HepG2 (cell line): ENCODE results near the gene STAT6. TPM values are rescaled to one million over a fixed set of nuclear protein-coding genes. Genes with fewer than 3 reads are reported as not detected.

ENCODE experiments used
- ARID2 ChIP-seq: sonication (generic); formaldehyde crosslinking; IDR thresholded peaks from 2 replicates; pipeline ENCODE4 v1.8.1; 2022; ENCODE audit warnings: mild to moderate bottlenecking, missing genetic modification reagents, borderline replicate concordance
- CEBPB ChIP-seq: IDR thresholded peaks from 2 replicates; pipeline ENCODE4 v1.6.1; 2011; ENCODE audit warnings: low read depth, low read length, improper control_type of control experiment, borderline replicate concordance
- PRPF4 ChIP-seq: fragments of 200-400 bp; formaldehyde crosslinking; IDR thresholded peaks from 2 replicates; pipeline ENCODE4 v1.6.1; 2016; ENCODE audit warnings: low read length, low read depth; ENCODE audit not compliant: poor library complexity, severe bottlenecking
- ZNF564 ChIP-seq: sonication (generic); formaldehyde crosslinking; IDR thresholded peaks from 2 replicates; pipeline ENCODE4 v1.8.1; 2023; ENCODE audit warnings: mild to moderate bottlenecking, missing genetic modification reagents
- polyA plus RNA-seq, 8 experiments: library from polyadenylated mRNA; depleted of rRNA in 3 of 8; stranded (reverse) in 7 of 8; unstranded in 1 of 8; fragments of >200 nt; fragmentation: Illumina TruSeq in 4 of 8; extraction: Trizol in 4 of 8; gene quantifications; 2 replicates each; pipeline versions ENCODE4 v1.2.1 to v1.2.3, GENCODE V29; 2011 to 2016; ENCODE audit warnings: low read depth in 4 of 8, missing spikeins in 1 of 8, mixed read lengths in 1 of 8; ENCODE audit not compliant: insufficient read depth in 1 of 8
- total RNA-seq, 5 experiments: library from RNA; depleted of rRNA; stranded (reverse); fragments of >200 nt; fragmentation: Illumina TruSeq; extraction: Trizol; gene quantifications; 2 replicates each; pipeline ENCODE4 v1.2.3, GENCODE V29; 2016; ENCODE audit warnings: low read depth in 1 of 5
- TF ChIP-seq, protein P1 (sequence below): sonication (generic); formaldehyde crosslinking; conservative IDR thresholded peaks from 2 replicates; pipeline ENCODE4 v1.4.0; 2020; ENCODE audit warnings: mild to moderate bottlenecking, missing genetic modification reagents, moderate library complexity
- TF ChIP-seq, protein P2 (sequence below): sonication (generic); formaldehyde crosslinking; IDR thresholded peaks from 2 replicates; pipeline ENCODE4 v1.5.1; 2020; ENCODE audit warnings: mild to moderate bottlenecking, moderate library complexity, missing genetic modification reagents
- TF ChIP-seq, protein P3 (sequence below): IDR thresholded peaks from 2 replicates; pipeline ENCODE4 v1.6.1; 2016; ENCODE audit warnings: low read depth, control low read depth
- TF ChIP-seq, protein P4 (sequence below): sonication (generic); formaldehyde crosslinking; IDR thresholded peaks from one replicate; pipeline ENCODE4 v1.5.1; 2020; ENCODE audit warnings: mild to moderate bottlenecking, missing genetic modification reagents; ENCODE audit errors: not compliant biosample characterization
- TF ChIP-seq, protein P5 (sequence below): sonication (generic); formaldehyde crosslinking; IDR thresholded peaks from 2 replicates; pipeline ENCODE4 v1.5.1; 2020; ENCODE audit warnings: mild to moderate bottlenecking, missing genetic modification reagents

The STAT6 gene
- total and polyA plus RNA-seq, 2 of the 13 experiments (the other 11 are each of a cell fraction or from before 2014, with no cell fraction given): 28.0 to 62.2 TPM

DNA sequence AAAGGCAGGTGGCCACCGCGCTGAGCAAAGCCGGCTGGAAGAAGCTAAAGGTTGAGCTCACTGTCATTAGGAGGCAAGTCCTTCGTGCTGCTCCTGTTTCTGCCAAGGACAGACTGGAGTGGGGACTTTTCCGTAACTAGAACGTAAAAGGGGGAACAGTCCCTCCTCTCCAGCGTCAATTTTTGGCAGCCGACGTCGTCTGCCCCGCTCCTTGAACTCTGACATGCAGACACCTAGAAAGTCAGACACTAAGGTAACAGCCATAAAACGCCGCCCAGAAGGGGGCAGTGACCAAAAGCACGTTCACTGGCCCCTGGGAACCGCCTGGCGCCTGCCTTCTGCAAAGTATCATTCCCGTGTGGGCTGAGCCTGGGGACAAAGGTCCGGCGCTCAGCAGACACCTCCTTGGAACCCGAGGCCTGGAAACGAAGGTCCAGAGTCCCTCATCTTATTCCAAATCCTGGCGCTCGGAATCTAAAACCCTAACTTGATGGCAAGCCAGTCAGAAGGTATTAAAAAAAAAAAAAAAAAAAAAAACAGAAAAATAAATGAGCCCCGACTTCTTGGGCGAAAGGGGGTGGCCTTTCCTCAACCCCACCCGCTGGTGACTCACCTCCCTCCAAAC lies 16.1 kb upstream of the STAT6 start (continued):
- TF ChIP-seq, protein P1, sequence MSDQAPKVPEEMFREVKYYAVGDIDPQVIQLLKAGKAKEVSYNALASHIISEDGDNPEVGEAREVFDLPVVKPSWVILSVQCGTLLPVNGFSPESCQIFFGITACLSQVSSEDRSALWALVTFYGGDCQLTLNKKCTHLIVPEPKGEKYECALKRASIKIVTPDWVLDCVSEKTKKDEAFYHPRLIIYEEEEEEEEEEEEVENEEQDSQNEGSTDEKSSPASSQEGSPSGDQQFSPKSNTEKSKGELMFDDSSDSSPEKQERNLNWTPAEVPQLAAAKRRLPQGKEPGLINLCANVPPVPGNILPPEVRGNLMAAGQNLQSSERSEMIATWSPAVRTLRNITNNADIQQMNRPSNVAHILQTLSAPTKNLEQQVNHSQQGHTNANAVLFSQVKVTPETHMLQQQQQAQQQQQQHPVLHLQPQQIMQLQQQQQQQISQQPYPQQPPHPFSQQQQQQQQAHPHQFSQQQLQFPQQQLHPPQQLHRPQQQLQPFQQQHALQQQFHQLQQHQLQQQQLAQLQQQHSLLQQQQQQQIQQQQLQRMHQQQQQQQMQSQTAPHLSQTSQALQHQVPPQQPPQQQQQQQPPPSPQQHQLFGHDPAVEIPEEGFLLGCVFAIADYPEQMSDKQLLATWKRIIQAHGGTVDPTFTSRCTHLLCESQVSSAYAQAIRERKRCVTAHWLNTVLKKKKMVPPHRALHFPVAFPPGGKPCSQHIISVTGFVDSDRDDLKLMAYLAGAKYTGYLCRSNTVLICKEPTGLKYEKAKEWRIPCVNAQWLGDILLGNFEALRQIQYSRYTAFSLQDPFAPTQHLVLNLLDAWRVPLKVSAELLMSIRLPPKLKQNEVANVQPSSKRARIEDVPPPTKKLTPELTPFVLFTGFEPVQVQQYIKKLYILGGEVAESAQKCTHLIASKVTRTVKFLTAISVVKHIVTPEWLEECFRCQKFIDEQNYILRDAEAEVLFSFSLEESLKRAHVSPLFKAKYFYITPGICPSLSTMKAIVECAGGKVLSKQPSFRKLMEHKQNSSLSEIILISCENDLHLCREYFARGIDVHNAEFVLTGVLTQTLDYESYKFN: peak; percentile 56
- TF ChIP-seq ZNF564 (CRISPR knock-in tag) (no peak; the same call in 1 of the 2 replicates), ARID2 (CRISPR knock-in tag) (no peak), PRPF4 (no peak), CEBPB (no peak)
- TF ChIP-seq, protein P2, sequence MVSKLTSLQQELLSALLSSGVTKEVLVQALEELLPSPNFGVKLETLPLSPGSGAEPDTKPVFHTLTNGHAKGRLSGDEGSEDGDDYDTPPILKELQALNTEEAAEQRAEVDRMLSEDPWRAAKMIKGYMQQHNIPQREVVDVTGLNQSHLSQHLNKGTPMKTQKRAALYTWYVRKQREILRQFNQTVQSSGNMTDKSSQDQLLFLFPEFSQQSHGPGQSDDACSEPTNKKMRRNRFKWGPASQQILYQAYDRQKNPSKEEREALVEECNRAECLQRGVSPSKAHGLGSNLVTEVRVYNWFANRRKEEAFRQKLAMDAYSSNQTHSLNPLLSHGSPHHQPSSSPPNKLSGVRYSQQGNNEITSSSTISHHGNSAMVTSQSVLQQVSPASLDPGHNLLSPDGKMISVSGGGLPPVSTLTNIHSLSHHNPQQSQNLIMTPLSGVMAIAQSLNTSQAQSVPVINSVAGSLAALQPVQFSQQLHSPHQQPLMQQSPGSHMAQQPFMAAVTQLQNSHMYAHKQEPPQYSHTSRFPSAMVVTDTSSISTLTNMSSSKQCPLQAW (CRISPR knock-in tag): no peak
- TF ChIP-seq, protein P3, sequence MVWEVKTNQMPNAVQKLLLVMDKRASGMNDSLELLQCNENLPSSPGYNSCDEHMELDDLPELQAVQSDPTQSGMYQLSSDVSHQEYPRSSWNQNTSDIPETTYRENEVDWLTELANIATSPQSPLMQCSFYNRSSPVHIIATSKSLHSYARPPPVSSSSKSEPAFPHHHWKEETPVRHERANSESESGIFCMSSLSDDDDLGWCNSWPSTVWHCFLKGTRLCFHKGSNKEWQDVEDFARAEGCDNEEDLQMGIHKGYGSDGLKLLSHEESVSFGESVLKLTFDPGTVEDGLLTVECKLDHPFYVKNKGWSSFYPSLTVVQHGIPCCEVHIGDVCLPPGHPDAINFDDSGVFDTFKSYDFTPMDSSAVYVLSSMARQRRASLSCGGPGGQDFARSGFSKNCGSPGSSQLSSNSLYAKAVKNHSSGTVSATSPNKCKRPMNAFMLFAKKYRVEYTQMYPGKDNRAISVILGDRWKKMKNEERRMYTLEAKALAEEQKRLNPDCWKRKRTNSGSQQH (CRISPR knock-in tag): no peak
- TF ChIP-seq, protein P4, sequence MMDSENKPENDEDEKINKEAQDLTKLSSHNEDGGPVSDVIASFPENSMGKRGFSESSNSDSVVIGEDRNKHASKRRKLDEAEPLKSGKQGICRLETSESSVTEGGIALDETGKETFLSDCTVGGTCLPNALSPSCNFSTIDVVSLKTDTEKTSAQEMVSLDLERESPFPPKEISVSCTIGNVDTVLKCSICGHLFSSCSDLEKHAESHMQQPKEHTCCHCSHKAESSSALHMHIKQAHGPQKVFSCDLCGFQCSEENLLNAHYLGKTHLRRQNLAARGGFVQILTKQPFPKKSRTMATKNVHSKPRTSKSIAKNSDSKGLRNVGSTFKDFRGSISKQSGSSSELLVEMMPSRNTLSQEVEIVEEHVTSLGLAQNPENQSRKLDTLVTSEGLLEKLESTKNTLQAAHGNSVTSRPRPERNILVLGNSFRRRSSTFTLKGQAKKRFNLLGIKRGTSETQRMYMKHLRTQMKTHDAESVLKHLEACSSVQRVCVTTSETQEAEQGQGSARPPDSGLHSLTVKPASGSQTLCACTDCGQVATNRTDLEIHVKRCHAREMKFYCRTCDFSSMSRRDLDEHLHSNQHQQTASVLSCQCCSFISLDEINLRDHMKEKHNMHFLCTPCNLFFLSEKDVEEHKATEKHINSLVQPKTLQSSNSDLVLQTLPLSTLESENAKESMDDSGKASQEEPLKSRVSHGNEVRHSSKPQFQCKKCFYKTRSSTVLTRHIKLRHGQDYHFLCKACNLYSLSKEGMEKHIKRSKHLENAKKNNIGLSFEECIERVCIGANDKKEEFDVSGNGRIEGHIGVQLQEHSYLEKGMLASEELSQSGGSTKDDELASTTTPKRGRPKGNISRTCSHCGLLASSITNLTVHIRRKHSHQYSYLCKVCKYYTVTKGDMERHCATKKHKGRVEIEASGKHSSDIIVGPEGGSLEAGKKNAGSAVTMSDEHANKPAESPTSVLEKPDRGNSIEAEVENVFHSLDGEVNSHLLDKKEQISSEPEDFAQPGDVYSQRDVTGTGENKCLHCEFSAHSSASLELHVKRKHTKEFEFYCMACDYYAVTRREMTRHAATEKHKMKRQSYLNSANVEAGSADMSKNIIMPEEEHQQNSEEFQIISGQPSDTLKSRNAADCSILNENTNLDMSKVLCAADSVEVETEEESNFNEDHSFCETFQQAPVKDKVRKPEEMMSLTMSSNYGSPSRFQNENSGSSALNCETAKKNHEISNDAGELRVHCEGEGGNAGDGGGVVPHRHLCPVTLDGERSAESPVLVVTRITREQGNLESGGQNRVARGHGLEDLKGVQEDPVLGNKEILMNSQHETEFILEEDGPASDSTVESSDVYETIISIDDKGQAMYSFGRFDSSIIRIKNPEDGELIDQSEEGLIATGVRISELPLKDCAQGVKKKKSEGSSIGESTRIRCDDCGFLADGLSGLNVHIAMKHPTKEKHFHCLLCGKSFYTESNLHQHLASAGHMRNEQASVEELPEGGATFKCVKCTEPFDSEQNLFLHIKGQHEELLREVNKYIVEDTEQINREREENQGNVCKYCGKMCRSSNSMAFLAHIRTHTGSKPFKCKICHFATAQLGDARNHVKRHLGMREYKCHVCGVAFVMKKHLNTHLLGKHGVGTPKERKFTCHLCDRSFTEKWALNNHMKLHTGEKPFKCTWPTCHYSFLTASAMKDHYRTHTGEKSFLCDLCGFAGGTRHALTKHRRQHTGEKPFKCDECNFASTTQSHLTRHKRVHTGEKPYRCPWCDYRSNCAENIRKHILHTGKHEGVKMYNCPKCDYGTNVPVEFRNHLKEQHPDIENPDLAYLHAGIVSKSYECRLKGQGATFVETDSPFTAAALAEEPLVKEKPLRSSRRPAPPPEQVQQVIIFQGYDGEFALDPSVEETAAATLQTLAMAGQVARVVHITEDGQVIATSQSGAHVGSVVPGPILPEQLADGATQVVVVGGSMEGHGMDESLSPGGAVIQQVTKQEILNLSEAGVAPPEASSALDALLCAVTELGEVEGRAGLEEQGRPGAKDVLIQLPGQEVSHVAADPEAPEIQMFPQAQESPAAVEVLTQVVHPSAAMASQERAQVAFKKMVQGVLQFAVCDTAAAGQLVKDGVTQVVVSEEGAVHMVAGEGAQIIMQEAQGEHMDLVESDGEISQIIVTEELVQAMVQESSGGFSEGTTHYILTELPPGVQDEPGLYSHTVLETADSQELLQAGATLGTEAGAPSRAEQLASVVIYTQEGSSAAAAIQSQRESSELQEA (CRISPR knock-in tag): no peak
- TF ChIP-seq, protein P5, sequence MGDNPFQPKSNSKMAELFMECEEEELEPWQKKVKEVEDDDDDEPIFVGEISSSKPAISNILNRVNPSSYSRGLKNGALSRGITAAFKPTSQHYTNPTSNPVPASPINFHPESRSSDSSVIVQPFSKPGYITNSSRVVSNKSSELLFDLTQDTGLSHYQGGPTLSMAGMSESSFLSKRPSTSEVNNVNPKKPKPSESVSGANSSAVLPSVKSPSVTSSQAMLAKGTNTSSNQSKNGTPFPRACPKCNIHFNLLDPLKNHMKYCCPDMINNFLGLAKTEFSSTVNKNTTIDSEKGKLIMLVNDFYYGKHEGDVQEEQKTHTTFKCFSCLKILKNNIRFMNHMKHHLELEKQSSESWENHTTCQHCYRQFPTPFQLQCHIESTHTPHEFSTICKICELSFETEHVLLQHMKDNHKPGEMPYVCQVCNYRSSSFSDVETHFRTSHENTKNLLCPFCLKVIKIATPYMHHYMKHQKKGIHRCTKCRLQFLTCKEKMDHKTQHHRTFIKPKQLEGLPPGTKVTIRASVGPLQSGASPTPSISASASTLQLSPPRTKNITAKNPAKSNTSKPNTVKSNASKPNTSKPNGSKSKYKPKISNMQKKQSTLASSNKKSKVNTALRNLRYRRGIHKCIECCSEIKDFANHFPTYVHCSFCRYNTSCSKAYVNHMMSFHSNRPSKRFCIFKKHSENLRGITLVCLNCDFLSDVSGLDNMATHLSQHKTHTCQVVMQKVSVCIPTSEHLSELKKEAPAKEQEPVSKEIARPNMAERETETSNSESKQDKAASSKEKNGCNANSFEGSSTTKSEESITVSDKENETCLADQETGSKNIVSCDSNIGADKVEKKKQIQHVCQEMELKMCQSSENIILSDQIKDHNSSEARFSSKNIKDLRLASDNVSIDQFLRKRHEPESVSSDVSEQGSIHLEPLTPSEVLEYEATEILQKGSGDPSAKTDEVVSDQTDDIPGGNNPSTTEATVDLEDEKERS: no peak
